ENCODE results near the gene SRRM1.

DNA sequence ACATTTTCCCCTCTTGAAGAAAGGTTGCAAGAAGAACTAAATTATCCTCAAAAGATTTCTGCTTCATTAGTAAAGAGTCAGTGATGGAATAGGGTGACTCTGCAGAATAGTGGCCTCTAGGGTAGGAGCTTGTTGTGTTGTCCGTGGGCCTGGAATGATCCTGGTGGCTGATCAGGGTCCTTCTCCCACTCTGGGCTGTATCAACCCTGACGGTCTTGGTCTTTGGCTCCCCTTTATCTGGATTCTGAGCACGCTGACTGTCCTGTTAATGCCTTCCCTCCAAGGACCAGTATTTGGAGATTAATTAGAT, 36.9 kb upstream of the SRRM1 start:
- TF ChIP-seq, protein P1, sequence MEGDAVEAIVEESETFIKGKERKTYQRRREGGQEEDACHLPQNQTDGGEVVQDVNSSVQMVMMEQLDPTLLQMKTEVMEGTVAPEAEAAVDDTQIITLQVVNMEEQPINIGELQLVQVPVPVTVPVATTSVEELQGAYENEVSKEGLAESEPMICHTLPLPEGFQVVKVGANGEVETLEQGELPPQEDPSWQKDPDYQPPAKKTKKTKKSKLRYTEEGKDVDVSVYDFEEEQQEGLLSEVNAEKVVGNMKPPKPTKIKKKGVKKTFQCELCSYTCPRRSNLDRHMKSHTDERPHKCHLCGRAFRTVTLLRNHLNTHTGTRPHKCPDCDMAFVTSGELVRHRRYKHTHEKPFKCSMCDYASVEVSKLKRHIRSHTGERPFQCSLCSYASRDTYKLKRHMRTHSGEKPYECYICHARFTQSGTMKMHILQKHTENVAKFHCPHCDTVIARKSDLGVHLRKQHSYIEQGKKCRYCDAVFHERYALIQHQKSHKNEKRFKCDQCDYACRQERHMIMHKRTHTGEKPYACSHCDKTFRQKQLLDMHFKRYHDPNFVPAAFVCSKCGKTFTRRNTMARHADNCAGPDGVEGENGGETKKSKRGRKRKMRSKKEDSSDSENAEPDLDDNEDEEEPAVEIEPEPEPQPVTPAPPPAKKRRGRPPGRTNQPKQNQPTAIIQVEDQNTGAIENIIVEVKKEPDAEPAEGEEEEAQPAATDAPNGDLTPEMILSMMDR (IDR thresholded peaks at IDR 0.05) = no peak
- TF ChIP-seq POLR2A (IDR thresholded peaks at IDR 0.05; ENCODE audit: low read depth) (no peak), POLR2AphosphoS5 (IDR thresholded peaks at IDR 0.05) (no peak)

All from esophagus muscularis mucosa (tissue), 3 donors.